GM21515 (cell line): ENCODE measurements around the gene TAS2R60.
"Not testable (repeated sequence)": the region's sequence is repeated elsewhere in the genome, so short reads cannot be mapped to it uniquely, and the experiment has no call there.

ENCODE experiments used
- ATAC-seq: cut with Tn5 transposase; IDR thresholded peaks from one replicate; pipeline ENCODE4 v1.9.1; 2021; ENCODE audit not compliant: unreplicated experiment

Gene TAS2R60

GRCh38 chr7:143472071-143472689 lies 28.9 kb downstream of the TAS2R60 start:
- not testable (repeated sequence) for ATAC-seq

DNA sequence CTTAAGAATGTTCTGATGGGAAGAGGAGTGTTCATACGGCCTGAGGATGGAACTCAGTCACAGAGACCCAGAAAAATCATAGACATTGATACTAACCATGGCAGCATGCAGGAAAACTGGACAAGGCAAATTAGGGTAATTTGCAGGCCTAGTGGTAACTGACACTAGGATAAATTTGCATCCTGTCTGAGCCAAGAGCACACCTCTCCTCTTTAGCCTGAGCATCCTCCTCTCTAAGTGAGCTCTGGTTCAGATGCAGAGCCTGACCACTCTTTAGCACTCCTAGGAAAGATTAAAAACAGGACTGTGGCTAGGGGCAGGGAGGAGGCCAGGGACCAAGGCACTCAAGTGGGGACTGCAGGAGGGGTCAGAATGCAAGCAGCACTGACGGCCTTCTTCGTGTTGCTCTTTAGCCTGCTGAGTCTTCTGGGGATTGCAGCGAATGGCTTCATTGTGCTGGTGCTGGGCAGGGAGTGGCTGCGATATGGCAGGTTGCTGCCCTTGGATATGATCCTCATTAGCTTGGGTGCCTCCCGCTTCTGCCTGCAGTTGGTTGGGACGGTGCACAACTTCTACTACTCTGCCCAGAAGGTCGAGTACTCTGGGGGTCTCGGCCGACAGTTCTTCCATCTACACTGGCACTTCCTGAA lies 34.4 kb downstream of the TAS2R60 start, which contains the start of gene TAS2R41:
Gene TAS2R41 (plus strand): TSS at position 373 of the 650 bp plus-strand sequence. CDS start 0 bp downstream, at position 373.
- ATAC-seq: no peak

DNA sequence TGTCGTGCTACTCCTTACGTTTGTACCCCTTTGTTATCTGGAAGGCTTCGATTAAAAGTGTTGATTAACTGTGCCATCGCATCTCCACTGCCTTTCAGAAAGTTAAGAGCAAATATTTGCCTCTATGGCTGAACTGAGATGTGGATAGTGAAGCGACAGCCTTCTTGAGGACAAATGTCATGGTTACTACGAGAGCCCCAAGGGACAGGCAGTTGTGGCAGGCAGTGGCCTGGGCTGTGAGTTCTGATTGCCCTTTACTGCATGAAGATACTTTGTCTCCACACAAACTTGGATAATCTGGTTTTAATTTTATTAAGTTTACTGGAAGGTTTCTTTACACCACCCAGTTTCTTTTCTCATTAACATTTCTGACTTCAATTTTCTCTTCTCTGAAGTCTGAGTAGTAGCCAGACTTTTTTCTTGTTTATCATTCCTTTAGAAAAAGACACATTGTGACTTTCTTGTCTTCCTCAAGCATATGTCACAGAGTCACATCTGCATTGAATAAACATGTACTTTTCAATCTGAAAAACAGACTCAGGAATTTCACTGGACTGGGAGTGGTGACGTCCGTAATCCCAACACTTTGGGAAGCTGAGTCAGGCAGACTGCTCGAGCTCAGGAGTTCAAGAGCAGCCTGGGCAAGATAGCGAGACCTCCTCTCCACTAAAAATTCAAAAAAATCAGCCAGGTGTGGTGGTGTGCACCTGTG lies 36.0 kb downstream of the TAS2R60 start:
- no peak for ATAC-seq

DNA sequence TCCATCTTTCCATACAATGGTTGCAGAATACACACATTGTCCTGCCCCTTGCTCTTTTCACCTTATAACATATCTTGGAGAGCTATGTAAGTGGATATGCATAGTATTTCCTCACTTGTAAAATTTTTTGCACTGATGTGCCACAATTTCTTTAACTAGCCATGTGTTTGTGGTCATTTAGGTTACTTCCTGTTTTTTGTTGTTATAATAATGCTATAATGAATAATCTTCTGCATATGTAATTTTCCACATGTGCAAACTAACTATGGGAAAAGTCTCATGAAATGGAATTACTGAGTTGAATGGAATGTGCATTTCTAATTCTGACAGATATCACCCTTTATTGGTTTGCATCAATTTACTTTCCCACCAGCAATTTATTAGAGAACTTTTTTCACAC lies 37.2 kb downstream of the TAS2R60 start:
- ATAC-seq: no peak

- ATAC-seq: no peak
Observed at GRCh38 chr7:143484119-143484518, 40.9 kb downstream of the TAS2R60 start.

GRCh38 chr7:143485094-143485493 lies 41.8 kb downstream of the TAS2R60 start:
- ATAC-seq: no peak

- ATAC-seq: no peak
Observed at GRCh38 chr7:143485500-143485899, 42.2 kb downstream of the TAS2R60 start.

- ATAC-seq: not testable (repeated sequence)
Observed at GRCh38 chr7:143486266-143486665, 43.0 kb downstream of the TAS2R60 start.

- ATAC-seq: no peak
Observed at GRCh38 chr7:143487061-143487460, 43.8 kb downstream of the TAS2R60 start.

GRCh38 chr7:143487566-143487965 lies 44.3 kb downstream of the TAS2R60 start:
- ATAC-seq: no peak

- ATAC-seq: no peak
Observed at GRCh38 chr7:143490717-143491306, 47.6 kb downstream of the TAS2R60 start.

DNA sequence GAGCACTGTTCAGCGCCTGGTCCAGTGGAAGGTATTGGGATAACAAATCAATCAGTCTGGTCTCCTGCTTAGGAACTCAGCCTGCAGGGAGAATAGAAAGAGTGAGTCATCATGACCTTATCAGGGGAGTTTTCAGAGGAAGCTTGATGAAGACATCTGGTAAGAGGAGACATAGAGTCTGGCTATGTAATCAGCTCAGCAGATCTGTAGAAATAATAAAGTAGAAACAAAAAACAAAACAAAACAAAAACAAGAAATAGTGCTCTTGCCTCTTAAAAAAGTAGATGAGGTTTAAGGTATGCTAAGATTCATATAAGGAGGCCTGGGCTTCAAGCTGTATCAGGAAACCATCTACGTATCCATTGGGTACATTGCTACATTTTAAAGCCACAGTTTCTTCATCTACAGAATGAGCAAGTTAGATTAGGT lies 48.8 kb downstream of the TAS2R60 start:
- ATAC-seq: no peak

GRCh38 chr7:143492799-143493739 lies 49.8 kb downstream of the TAS2R60 start:
- no peak for ATAC-seq

DNA sequence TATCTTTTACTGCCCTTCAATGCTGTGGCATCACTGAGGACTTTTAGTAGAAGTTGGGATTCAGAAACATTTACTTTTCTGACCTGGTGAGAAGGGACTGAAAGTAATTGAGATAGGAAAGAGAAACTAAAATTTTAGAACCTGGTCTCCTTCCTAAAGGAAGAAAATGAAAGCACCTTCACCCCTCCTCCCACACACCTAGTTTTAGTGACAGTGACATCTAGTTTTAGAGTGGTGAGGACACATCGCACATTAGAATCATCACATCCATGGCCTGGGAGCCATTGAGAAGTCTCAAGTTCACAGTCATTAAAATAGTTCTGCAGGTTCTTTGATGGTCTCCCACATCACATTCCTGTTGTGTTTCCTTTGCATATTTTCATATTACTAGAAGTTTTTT lies 50.5 kb downstream of the TAS2R60 start:
- ATAC-seq: no peak
